GM18498 (cell line): ENCODE results near the gene GULP1.

Experiments
- ATAC-seq: cut with Tn5 transposase; IDR thresholded peaks from one replicate; pipeline ENCODE4 v1.9.1; 2021; ENCODE audit warnings: mild to moderate bottlenecking, moderate library complexity; ENCODE audit not compliant: unreplicated experiment

GULP1 gene

DNA sequence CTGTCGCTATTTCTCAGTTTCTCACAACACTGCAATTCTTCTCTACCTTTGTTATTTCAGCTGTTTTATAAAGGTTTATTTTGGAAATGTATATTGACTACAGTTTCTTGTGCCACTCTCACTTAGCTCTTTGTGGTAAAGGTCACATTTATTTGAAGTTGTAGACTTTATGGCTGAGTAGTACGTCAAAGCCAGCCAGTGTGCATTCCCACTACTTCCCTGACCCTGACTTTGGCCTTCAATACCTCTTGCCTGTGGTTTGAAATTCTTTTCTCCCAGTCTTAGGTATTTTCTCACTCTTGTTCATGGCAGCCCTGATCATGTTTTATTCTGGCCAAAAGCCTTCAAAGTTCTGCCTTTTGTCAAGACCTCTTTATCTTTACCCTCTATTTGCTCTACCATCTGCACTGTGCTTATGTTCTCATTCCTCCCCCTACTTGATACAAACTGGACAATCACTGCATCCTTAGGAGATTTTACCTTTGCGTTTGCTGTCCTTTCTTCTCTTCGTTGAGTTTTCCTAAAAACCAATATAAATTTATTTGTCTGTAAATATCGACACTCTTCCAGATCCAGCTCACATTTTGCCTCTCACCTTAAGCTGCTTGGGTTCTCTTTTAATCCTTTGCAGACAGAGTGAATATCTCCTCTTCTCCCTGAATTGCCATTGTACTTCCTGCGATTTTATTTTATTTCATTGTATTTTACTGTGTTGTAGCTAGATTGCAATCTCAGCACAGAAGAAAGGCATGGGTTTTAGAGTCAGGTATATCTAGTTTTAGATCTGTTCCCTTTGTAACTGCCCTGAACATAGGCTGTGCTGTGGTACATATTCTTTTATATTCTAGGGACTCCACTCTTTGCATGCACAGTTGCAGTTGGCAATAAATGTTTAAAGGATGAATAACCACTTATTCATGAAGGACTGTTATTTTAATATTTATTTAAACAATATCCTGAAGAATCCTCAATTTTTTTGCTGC, 31.2 kb downstream of the GULP1 start:
- ATAC-seq: no peak

DNA sequence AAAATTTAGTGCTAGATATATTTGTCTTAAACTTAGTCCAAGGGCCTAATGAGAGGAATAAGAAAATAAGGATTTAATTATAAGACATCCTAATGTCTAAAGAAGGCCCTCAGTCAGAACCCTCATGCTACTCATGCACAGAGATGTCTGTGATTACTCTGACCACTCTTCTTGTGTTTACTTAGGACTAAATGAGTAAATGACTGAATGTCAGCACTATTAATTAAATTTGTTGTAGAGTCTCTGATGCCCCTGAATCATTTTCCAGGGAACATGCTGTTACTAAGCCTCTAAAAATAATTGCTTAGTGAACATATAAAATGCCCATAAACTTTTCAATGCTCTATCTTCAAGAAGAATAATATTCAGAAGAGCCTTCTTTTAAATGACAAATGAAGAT, 32.4 kb downstream of the GULP1 start:
- no peak for ATAC-seq

DNA sequence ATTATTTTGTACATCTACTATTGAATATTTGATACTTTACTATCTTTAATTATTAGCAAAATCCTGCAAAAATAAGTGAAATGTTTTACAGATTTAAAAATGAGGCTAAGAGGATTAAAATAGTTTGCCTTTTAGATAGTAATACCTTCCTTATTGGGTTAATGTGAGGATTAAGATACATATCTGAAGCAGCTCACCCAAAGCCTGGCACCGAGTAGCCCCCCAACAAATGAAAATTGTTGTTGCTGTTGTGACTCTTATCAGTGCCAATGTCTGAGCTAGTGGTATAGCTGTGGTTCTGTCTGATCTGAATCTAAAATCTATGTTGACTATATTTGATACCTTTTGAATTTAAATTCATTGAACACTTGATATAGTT, 34.6 kb downstream of the GULP1 start:
- no peak for ATAC-seq

DNA sequence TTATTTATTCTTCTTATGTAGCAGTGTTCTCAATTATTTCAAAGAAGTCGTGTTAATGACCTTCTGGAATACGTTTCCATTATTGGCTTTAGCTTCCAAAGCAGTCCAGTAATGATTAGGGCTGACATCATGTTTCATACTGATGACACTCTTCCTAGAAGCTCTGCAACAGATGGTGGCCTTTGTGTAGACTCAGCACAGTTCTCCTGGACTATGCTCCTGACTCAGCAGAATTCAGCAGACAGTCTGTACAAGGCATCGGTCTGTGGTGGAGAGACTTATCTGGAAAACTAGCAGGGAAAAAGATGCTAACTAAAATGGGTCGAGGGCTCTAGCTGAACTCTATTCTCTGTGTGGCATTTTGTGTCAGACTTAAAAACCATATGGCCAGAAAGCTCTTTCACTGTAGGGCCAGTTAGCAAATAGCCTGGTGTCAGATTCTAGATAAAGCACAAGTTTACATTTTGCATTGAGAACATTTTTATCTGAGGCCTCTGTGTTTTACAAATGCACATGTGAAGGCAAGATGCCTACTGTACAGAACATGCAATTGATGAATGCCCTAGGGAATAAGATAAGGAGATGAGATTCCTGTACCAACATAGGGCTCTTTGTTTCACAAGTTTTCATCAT, 35.1 kb downstream of the GULP1 start:
- no peak for ATAC-seq

DNA sequence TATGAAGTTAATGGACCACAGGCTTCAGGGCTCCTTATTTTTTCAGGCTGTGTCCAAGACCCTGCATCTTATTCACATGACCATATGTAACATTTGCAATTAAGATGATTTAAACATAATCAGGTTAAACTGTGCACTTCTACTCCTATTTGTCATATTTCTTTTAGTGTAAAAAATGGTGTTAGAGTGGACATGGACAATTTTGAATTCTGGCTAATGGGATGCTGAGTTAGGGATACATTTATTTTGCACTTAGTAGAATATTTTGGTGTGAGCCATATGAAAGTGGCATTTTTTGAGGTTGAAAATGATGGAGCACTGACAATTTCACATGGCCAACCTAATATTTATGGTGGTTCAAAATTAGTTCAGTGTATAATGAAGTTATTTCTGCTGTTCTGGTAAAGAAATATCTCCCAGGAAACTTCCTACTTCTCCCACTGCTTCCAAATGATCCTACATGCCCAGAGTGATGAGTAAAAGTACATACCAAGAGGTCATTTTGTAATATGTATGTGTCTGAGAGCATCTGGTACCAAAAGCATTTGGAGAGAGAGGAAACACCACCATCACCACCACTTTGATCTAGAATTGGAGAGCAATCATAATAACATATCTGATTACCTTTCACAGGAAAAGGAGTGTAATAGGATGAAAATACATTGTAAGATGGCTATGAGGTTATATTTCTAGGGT, 36.0 kb downstream of the GULP1 start:
- ATAC-seq: no peak

DNA sequence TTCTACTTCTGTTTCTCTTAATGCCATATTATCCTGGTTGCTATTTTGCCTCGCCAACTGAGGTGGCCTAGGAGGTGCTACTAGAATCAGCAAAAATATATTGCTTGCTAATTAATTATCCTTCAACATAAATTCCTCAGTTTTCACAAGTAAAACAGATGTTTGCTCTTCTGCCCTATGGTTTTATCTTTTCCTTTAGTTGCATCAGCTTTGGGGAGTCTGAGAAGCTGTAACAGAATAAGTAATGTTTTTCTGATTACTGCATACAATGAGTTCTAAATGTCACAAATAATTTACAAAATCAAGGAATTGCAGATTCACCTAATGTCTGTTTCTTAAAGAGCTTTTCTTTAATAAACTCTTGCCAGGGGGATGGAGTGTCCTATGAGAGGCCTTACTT, 36.7 kb downstream of the GULP1 start:
- ATAC-seq: no peak

DNA sequence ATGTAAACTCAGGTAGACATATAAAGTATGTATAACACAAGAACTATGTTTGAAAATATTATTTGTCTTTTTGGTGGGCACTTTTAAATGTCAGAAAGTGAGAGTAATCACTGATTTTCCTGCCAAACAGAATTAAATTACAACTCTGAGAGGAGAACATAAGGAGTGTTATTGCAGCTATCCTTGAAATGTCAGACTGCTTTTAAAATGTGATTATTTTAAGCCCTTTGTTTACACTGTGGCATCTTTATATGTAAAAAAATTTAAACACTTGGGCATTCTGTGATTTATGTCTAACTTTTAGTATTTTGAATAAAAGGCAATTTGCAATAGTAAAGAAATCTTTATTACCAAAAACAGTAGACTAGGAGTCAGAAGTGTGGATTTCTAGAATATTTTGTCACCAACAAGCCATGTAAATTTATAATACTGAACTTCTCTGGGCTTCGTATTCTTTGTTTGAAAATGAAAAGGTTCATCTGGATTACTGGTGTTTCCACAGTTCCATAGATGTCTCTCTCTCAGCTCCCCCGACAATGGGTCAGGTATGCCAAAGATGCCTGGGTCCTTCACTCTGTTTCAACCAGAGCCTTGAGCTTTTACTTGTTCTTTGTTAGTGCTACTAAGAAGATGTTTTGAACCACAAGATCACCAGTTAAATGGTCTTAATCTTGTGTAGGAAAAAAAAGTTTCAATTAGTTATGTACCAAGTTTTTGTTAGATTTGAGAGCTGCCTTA, 38.8 kb downstream of the GULP1 start:
- no peak for ATAC-seq

DNA sequence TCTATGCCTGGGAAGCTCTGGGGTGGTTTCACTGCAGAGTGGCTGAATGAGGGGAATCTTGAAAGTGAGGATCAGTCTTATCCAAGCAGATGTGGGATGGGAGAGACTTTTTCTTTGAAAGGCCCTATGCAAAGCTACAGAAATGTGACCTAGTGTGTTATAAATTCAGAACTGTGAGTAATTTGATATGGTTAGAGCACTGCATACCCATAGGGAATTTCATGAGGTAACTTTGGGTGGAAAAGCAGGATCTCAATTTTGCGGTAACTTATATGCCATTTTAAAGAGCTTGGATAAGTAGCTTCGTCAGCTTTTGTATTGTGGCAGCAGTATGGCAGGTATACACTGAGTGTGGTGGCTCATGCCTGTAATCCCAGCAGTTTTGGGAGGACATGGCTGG, 40.9 kb downstream of the GULP1 start:
- no peak for ATAC-seq

DNA sequence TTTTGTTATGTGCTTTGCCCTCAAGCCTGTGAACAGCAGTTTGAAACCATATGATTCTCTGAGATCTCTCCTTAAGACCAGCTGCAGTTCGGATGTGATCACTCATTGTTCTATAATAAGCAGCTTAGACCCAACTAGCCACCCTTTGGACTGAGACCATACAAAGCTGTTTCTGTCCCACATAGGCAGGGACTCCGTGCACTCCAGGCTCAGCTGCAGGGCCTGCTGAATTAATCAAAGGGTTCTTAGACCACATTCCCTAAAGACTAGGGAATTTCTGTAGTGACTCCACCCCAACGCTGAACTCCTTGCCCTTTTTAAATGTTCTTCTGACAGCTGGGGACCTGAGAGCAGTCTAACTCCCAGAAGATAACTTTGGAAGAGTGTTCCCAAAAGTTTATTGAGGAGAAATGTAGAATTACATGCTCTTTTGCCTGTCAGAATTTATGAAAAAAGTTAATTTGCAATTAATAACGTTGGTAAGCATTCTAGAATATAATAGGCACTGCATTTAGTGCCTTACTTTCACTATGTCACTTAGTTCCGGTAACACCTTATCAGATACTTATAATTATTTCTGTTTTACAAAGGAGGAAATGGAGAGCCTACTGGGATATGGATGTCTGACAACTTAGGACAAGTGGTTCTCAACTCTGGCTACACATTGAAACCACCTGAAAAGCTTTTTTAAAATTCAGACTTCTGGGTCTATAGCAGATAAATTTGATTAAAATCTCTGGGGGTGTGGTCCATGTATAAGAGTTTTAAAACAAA, 42.3 kb downstream of the GULP1 start:
- ATAC-seq: no peak

DNA sequence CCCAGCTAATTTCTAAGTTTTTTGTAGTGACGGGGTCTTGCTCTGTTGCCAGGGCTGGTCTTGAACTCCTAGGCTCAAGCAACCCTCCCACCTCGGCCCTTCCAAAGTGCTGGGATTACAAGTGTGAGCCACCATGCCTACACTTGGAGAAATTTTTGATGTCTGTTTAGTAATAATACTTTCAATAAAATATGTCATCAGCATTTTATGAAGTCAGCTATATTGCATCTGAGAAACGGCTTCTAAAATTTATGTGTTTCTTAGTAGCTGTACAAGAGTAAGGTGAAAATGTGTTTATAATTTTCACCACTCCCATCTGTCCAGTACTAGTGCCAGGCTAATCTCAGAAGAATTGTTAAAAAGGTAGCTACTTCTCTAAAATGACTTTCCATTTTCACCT, 46.8 kb downstream of the GULP1 start:
- ATAC-seq: no peak

DNA sequence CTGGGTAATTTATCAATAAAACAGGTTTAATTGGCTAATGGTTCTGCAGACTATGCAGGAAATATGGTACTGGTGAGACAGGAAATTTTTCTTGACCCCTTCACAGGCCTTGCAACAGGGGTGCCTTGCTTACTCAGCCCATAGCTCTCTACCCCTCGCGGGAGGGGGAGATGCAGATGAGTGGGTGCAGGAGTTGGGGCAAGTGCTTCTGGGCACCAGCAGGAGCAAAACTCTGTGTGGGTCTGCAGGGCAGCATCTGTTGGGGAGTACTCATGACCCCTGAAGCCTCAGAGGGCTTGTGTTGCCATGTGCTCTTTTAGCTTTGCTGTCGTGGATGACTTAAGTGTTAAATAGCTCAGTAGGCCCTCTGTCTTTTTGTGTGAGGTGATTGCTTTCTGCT, 48.6 kb downstream of the GULP1 start:
- no peak for ATAC-seq

DNA sequence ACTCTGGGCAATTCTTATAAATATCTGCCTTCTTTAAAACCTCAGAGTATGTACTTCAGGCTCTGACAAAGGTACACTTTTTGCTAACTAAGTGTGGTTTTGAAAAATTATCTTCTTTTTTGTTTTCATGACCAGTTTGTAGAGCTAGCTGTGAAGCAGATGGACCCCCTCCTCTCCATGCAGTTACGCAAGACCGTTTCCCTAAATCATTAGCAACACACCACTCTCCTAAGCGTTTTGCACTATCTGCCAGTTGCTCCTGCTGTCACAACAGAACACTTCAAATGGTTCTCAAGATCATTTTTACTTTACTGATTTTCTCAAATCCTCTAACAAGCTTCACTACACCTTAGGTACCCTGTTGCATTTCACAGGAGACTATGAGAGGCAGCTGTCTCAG, 53.3 kb downstream of the GULP1 start:
- ATAC-seq: no peak

DNA sequence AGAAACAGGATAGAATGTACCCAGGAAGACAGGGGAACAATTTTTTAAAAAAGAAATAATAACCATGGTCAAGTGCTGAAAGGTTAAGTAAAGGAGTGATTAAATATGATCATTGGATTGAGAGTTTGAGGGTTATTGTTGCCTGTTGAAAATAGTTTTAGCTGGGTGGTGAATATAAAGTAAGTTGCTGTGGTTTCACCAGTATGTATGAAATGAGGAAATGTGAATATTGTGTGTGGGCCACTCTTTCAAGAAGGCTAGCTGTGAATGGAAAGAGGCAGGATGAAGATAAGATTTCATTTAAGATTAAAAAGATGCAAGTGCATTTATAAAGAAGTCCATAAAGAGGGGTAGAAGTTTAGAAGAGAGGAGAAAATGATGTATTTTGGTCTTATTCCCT, 53.8 kb downstream of the GULP1 start:
- ATAC-seq: no peak

DNA sequence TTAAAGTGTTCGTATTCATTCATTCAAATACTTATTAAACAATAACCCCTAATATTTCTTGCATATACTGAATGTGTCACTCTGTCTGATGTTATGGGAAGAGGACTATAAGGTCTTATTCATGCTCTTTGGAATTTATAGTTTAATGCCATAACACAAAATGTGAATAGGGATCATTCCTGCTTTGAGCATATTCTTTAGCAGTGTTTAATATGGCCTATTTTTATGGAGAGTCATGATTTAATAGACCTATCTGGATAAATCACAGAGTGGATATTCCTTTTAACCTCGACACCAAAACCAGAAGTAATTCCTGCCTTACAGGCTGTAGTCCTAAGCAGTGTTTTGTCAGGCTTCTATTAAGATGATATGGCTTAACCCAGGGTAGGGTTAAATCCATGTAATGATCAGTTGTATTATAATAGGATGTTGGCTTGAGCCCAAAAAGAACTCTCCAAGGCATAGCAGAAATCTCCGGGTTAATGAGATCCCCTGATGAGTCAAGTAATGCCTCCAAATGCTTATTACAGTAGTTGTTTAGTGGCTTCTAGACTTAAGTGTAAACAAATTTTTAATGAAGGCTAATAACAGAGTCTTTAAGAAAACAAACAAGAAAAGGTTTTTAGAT, 54.3 kb downstream of the GULP1 start:
- ATAC-seq: no peak

DNA sequence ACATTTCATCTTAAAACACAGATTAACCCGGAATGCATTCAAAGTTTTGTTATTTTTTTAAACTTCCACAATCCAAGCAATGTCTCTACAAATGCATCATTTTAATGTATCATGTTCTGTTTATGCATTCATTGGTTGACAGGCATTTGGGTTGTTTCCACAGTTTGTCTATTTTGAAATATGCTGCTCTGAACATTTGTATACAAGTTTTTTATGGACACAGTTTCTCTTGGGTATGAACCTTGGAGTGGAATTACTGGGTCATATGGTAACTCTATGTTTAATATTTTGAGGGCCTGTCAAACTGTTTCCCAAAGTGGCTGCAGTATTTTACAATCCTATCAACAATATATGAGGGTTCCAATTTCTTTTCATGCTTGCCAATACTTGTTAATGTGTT, 57.3 kb downstream of the GULP1 start:
- no peak for ATAC-seq

DNA sequence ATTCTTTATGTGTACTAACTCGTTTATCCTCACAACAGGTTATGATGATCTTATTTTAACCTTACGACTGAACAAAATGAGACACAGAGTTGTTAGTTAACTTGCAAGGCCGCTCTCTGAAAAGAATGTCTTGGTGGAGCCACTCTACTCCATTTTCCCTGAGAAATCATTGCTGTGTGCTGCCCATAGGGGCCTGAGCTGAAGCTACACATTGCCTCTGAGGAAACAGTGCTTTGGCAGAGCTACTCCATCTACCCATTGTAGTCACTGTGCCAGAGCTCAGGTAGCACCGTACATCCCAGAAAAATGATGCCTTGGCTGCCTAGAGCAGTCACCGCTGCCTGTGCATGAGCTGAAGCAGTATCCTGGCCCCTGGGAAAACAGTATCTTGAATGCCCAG, 61.6 kb downstream of the GULP1 start:
- no peak for ATAC-seq

DNA sequence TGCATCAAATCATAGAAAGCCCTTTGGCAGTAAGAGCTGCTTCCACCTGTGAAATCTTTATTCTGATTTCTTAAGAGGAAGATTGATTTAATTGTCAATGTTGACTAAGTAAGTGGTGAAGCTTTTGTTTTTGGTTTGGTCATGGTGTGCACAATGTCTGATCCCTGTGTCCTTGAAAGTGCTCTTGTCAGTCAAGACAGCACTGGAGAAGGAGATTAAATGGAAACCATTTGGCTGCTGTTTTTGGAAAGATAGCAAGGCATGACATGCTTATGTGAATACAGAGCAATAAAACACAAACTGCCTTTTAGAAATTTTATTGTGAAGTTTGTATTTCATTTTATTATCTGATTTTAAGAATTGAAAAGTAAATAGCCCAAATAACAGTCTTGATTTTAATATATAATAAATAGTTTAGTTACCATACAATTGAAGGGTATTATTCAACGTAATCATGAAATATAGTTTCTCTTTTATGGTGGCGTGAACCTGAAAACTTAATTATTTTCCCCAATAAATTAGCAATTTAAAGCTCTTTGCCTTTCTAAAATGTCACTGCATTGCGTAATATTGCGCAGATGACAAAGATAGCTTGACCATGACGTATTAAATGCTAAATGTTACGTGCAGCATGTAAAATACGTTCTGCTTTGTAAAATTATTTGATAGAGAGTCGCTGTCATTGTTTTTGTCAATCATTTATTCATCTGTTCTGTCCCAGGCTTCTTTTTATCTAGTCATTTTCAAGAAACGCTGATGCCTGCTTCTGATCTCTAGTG, 69.0 kb downstream of the GULP1 start:
- ATAC-seq: no peak

DNA sequence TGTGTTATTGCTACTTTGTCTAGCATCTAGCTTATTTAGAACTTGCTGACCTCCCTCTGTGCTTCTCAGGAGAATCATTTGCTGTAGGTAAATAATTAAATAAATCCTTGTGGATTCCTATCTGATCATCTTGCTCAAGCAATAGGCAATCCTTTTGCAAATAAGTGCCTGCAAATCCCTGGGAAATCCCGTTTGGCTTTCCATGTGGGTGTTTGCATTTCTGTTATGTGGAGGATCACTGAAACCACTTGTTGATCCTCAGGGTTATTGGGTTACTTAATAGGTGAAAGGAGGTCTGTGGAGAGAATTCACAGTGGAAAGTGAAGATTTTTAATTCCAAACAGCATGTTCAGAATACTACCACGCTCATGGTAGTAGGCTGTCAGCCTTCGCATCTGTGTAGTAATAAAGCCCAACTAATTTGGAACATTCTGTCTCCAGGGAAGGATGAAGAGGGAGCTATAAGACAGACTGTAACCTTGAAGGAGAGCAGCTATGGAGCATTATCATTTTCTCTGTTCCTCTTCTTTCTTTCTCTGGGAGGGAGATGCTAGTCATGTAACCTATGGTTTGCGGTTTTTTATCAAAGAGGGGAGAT, 72.5 kb downstream of the GULP1 start:
- ATAC-seq: no peak
